Coronary artery (tissue), 2 donors: ENCODE results near the gene TBC1D17.

Experiments
- DNase-seq: peaks from one replicate; pipeline ENCODE4 v3.0.0-alpha.2; 2017; ENCODE audit warnings: low spot score
- H3K27ac ChIP-seq, 2 donors: fragments of 200-600 bp; sonication (generic); one replicate each; pipeline ENCODE4 v1.5.1; 2016 to 2019
- H3K4me3 ChIP-seq: fragments of 200-600 bp; sonication (generic); 2 replicates; pipeline ENCODE4 v1.5.1; 2016; ENCODE audit warnings: mild to moderate bottlenecking, moderate library complexity
- TF ChIP-seq, protein P1 (sequence below): fragments of 200-600 bp; sonication (generic); IDR thresholded peaks from one replicate; pipeline ENCODE4 v1.5.1; 2019; ENCODE audit warnings: antibody characterized with exemption

Gene TBC1D17

DNA sequence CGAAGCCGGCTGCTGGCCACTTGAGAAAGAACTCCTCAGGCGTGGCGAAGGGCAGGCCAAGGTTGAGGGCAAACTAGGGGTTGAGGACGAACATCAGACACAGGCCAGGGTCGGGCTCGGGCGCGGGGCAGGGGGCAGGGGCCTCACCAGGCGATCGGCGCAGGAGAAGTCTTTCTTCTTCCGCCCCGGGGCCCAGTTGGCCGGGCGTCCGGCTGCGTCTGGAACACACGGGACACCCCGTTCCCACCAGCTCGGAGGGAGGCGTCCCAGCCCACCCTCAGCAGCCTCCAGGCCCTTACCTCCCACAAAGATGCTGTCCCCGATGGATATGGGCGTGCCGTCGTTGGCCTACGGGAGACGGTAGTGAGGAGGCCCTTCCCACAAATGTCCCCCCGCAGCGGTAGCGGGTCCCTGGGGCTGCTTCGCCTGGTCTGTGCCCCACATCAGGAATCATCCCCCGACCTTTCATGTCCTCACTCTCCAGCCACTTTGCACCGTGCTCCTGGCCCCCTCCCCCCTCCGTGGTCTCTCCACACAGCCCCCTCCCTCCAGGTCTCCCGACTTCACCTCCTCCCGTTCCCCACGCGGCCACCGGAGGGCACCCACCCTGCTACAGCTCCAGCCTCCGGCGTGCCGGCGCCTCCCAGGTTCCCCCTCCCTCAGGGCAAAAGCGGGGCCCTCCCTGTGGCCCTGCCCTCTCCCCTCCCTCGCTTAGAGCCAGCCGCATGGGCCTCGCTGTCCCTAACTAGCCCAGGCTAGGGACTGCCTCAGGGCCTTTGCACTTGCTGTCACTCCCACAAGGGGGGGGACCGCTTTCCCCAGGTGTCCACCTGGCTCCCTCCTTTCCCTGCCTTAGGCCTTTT, 14.9 kb upstream of the TBC1D17 start:
- DNase-seq: no peak
- TF ChIP-seq, protein P1, sequence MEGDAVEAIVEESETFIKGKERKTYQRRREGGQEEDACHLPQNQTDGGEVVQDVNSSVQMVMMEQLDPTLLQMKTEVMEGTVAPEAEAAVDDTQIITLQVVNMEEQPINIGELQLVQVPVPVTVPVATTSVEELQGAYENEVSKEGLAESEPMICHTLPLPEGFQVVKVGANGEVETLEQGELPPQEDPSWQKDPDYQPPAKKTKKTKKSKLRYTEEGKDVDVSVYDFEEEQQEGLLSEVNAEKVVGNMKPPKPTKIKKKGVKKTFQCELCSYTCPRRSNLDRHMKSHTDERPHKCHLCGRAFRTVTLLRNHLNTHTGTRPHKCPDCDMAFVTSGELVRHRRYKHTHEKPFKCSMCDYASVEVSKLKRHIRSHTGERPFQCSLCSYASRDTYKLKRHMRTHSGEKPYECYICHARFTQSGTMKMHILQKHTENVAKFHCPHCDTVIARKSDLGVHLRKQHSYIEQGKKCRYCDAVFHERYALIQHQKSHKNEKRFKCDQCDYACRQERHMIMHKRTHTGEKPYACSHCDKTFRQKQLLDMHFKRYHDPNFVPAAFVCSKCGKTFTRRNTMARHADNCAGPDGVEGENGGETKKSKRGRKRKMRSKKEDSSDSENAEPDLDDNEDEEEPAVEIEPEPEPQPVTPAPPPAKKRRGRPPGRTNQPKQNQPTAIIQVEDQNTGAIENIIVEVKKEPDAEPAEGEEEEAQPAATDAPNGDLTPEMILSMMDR: no peak
- H3K27ac ChIP-seq: no peak overlapping the region
- H3K4me3 ChIP-seq: no peak overlapping the region

DNA sequence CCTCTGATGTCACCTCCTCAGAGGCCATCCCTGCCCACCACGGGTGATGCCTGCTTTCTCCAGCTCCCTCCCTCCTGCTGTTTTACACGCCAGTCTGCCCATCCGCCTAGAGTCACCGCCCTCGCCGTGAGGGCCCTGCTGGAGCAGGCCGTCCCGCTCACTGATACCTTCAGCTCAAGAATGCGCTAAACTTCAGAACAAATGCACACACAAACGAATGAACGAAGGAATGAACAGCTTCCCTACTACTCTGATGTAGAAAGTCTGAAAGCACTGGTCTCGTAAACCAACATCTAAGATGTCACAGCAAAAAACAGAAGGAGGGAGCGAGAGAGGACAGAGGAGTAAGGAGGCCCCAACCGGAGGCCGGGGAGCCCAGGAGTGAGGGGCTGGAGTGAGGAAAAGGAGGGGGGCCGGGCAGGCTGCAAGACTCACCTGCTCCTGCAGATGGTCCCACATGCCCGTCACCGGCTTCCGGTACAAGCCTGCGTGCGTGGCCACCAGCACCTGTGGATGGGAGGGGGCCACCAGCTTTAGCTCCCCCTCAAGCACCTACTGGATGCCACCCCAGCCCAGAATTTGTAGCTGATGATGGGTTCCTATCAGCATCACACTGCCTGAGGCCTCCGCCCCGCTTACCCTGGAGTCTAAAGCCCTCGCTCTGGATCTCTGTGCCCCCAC, 14.1 kb upstream of the TBC1D17 start:
- TF ChIP-seq, protein P1: no peak
- DNase-seq: no peak
- no peak overlapping the region for H3K4me3 ChIP-seq
- no peak overlapping the region for H3K27ac ChIP-seq

DNA sequence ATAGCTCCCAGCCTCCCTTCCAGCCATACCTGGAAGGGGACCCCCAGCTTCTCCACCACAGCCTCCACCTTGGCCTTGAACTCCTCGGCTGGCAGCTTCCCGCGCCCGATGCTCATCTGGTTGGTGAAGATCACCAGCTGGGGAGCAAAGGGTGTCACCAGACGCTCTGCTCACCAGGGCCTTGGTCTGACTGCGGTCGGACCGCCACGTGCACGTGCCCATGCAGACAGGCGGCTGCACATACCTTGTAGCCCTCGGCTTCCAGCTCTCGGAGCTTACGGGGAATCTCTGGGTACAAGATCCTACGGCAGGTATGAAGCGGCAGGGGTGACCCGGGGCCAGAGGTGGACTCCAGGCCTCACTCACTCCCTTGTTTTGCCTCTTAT, 13.6 kb upstream of the TBC1D17 start:
- TF ChIP-seq, protein P1: no peak
- Histone ChIP-seq H3K4me3 (no peak overlapping the region), H3K27ac (no peak overlapping the region)
- no peak for DNase-seq

DNA sequence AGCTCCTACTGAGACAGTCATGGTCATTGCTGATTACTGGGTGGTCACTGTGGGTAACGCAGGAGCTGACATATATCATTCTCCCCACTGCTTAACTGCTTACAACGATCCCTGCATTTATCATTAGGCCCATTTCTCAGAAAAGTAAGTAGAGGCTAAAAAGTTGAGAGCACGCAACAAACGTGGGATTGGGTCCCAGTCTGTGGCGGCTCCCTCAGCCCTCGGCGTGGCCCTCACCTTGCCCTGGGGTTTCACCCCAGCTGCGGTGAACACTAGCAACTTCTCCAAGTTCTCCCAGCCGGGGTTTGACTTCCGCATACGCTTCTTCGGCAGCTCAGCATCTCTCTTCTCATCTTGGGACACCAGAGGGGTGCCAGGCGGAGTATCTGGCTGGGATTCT, 12.6 kb upstream of the TBC1D17 start:
- TF ChIP-seq, protein P1: no peak
- no peak for DNase-seq
- Histone ChIP-seq H3K4me3 (peak overlapping the region; percentile 4), H3K27ac (peak overlapping the region in 1 of 2 donors; percentile 56)

DNA sequence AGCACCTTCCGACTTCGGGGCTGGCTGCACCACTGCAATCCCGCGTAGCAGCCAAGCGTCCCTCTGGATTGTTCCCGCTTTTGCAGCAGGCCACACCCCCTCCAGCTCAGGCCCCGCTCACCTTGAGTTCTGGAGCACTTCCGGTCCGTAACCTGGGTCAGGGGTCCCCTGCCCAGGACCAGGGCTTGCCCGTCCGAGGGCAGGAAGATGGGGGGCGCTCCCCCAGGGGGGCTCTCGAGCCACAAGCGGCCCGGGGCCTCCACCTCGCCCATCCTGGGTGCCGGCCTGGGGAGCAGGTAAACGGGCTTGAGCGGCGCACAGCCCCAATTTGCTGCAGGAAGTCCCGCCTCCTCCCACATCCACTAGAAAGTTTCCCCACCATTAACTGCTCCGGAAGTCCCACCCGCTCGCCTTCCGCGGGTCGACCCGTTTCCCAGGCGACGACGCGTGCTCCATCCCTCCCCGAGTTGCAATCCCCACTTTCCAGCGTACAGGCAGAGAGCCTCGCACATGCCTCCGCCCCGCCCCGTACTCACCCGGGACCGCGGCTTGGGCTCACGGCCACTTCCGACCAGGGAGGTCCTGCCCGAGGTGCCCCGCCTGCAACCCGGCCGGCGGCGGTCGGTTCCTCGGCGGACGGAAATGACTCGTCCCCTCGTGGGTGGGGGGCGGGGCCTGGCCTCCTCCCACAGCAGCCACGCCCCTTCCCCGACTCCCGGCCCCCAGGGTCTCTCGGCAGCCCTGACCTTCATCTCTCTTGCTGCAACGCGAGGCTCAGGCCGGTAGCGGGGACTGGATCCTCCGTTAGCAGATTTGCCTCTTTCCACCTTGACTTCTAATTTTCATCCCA, 10.3 kb upstream of the TBC1D17 start, which contains the start of gene PNKP:
Gene PNKP (minus strand): TSS at position 644 of the 850 bp plus-strand sequence. CDS start 372 bp downstream, at position 272.
- peak; percentile 96 for DNase-seq
- Histone ChIP-seq H3K4me3 (peak within 1 kb of the TSS; percentile 88), H3K27ac (peak within 1 kb of the TSS; percentile 83 to 96)
- TF ChIP-seq, protein P1: no peak

DNA sequence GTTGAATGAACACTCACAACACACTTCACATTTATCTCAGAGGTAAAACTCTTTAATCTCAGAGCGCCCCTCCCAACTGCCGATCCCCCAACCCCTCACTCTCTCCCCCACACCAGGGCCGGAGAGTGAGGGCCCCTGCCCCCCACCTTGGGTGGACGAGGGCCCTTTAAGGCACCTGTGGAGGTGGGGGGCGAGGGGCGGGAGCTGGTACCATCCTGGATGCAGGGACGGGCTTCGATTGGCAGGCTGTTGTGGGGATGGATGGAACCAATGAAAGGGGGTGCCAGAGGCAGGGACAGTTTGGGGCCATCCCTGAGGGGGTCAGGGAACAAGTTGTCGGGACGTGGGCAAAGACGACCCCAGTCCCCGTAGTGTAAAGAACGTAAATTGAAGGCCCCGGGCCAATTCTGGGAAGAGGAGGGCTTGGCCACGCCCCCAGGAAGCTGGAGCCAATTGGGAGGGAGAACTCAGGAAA, 8.5 kb upstream of the TBC1D17 start:
- Histone ChIP-seq H3K4me3 (peak overlapping the region; percentile 66), H3K27ac (peak overlapping the region; percentile 78 to 96)
- no peak for DNase-seq
- TF ChIP-seq, protein P1: no peak
